NCI-H345 (cell line): ENCODE measurements around the gene DTD1.
A peak's percentile ranks its signal among the peaks of the same experiment; 100 is the strongest.

Experiments used
- DNase-seq: peaks from one replicate; lab custom pipeline; 2025; lab: John Stamatoyannopoulos, UW

The DTD1 gene

GRCh38 chr20:18587665-18588573 lies at the start of gene DTD1:
DTD1 (plus strand) TSS chr20:18588054; CDS start chr20:18588073, 19 bp downstream.
- peak; percentile 95 for DNase-seq

- DNase-seq = no peak
Observed at GRCh38 chr20:18541741-18542140, 46.1 kb upstream of the DTD1 start.

- DNase-seq = no peak
Observed at GRCh38 chr20:18543216-18543615, 44.6 kb upstream of the DTD1 start.

GRCh38 chr20:18543932-18544331 lies 43.9 kb upstream of the DTD1 start:
- DNase-seq = peak; percentile 98

GRCh38 chr20:18545566-18545965 lies 42.3 kb upstream of the DTD1 start:
- DNase-seq = no peak

- no peak for DNase-seq
Observed at GRCh38 chr20:18548465-18548864, 39.4 kb upstream of the DTD1 start.

- DNase-seq = no peak
Observed at GRCh38 chr20:18553746-18554145, 34.1 kb upstream of the DTD1 start.

GRCh38 chr20:18566892-18567738 lies 20.7 kb upstream of the DTD1 start, which contains the start of gene SMIM26:
SMIM26 (plus strand) TSS chr20:18567432; CDS start chr20:18567479, 47 bp downstream.
- DNase-seq = peak; percentile 98

GRCh38 chr20:18567739-18568091 lies 20.1 kb upstream of the DTD1 start:
- no peak for DNase-seq

GRCh38 chr20:18571009-18571408 lies 16.8 kb upstream of the DTD1 start:
- no peak for DNase-seq

- no peak for DNase-seq
Observed at GRCh38 chr20:18571578-18571977, 16.3 kb upstream of the DTD1 start.

GRCh38 chr20:18577942-18578341 lies 9.9 kb upstream of the DTD1 start:
- no peak for DNase-seq

GRCh38 chr20:18578581-18578980 lies 9.3 kb upstream of the DTD1 start:
- no peak for DNase-seq

GRCh38 chr20:18580012-18580411 lies 7.8 kb upstream of the DTD1 start:
- DNase-seq = no peak

- peak; percentile 31 for DNase-seq
Observed at GRCh38 chr20:18585134-18585533, 2.7 kb upstream of the DTD1 start.

- peak; percentile 69 for DNase-seq
Observed at GRCh38 chr20:18588574-18588933, 700 bp downstream of the DTD1 start.

- DNase-seq = no peak
Observed at GRCh38 chr20:18589941-18590674, 2.3 kb downstream of the DTD1 start.

GRCh38 chr20:18596270-18596669 lies 8.4 kb downstream of the DTD1 start:
- DNase-seq = no peak

GRCh38 chr20:18609741-18610140 lies 21.9 kb downstream of the DTD1 start:
- no peak for DNase-seq

GRCh38 chr20:18611492-18611891 lies 23.6 kb downstream of the DTD1 start:
- DNase-seq = peak; percentile 44

GRCh38 chr20:18613553-18613952 lies 25.7 kb downstream of the DTD1 start:
- DNase-seq = no peak

GRCh38 chr20:18614244-18614643 lies 26.4 kb downstream of the DTD1 start:
- DNase-seq = no peak
